ENCODE results near the gene ENDOV.

Gene ENDOV

DNA sequence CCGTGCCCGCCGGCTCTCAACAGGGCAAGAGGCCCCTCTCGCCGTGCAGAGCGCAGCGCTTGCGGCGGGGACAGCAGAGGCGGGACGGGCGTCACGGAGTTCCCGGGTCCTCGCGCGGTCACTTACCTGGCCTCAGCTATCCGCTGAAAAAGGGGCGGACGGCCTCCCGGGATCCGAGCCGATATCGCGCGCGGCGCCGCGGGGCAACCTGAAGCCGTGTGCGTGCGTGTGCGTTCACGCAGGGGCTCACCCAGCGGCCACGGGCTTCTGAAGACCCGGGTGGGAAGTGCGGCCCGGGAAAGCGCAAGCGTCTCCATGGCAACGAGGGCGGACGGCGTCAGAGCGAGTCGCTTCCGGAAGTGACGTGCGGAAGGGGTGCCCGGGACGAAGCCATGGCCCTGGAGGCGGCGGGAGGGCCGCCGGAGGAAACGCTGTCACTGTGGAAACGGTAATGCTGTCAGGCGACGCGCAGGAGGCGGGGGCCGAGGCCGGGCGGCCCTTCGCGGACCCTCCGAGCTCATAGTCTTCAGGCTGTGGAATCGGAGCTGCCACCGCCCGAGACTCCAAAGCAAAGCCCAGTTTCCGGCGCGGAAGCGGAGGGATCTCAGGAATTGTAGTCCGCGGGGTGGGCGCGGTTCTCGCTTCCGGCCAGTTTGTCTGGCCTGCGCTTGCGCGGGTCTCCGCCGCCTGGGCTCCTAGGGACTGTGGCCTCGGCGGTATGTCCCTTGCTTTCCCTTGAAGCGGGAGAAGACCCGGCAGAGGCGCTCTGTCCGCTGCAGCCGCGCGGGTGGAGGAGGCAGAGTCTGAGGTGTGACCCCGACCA is at the start of gene ENDOV:
Gene ENDOV, plus strand, starts transcription at position 365 of the 823 bp plus-strand sequence. Its CDS starts 28 bp downstream, at position 393.
- DNase-seq (peak; percentile 95), ATAC-seq (peak; percentile 94)

DNA sequence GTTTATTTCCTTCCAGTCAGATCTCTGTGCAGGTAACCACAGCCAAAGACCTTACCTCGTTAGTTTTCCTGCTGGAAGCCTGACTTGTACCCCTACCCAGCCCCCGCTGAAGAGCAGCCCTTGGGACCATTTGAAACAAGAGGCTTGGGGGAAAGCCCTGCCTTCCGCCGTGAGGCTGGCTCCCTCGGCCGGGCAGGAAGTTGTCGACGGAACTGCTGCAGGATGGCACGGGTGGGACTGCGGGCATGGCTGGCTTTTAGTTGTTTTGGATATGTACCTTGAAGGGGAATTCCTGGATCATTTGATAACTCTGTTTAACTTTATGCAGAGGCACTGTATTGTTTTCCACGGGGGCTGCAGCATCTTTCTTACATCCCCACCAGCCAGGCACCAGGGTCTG is 49.0 kb upstream of the ENDOV start:
- no peak for DNase-seq
- no peak for ATAC-seq

DNA sequence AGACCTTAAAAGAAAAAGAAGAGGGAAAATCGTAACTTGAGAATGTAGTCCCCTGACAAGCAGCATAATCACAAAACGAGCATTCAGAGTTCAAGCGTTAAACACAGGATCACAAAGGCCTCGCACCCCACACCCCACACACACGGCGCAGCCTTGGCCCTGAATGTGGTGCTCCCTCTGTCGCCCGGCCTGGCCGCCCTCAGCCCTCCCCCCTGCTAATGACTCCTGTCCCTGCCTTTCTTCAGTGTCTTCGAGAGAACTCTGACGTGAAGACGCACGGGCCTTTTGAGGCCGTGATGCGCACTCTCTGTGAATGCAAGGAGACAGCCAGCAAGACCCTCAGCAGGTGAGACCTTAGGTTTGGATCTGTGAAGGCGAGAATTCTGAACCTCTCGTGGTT is 47.5 kb upstream of the ENDOV start:
- no peak for DNase-seq
- ATAC-seq, result no peak

- no peak for ATAC-seq
- DNase-seq, result no peak
Measured at GRCh38 chr17:80371196-80371595, 43.8 kb upstream of the ENDOV start.

- no peak for DNase-seq
- ATAC-seq, result no peak
Measured at GRCh38 chr17:80372456-80372855, 42.5 kb upstream of the ENDOV start.

DNA sequence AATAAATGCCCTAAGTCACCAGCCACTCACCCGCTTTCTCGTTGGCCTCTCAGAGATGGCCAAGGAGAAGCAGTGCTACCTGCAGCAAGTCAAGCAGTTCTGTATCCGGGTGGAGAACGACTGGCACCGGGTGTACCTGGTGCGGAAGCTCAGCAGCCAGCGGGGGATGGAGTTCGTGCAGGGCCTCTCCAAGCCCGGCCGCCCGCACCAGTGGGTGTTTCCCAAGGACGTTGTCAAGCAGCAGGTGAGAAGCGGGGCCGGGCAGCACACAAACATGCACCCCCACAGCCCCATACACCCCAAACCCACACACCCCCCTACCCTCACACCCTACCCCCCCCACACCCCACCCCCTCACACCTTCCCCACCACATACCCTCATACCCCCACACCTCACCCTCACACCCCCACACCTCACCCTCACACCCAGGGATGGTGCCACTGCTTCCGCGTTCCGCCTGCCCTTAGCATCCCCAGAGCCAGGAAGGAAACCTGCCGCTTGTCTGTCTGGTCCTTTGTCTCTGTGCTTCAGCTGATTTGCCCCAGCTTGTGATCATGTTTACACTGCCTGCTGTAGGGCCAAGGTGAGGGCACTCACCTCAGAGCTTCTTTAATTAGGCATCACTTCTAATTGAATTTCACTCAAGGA is 41.9 kb upstream of the ENDOV start:
- ATAC-seq, result no peak
- no peak for DNase-seq

GRCh38 chr17:80374039-80374731 is 40.8 kb upstream of the ENDOV start:
- ATAC-seq, result no peak
- DNase-seq, result no peak

GRCh38 chr17:80374732-80375585 is 40.0 kb upstream of the ENDOV start:
- DNase-seq (no peak), ATAC-seq (no peak)

DNA sequence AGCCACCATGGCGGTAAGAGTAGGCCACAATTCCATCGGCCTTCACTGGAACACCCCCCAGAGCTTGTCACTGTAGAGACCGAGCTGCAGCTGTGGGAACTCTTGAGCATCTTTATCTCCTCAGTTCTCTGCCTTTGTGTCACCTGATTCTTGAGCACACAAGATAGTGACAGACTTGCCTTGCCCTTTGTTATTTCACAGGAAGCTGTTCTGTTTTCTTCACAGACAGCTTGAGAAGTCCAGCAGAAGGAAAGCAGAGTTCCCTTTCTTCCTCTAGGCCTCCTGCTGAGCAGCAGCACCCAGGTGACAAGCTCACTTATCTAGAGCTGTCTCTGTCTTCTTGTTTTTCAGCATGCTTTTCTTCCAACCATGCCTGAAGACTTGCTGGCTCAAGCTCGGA is 38.4 kb upstream of the ENDOV start:
- DNase-seq (no peak), ATAC-seq (no peak)

- ATAC-seq, result no peak
- DNase-seq, result no peak
Measured at GRCh38 chr17:80377798-80378197, 37.2 kb upstream of the ENDOV start.

DNA sequence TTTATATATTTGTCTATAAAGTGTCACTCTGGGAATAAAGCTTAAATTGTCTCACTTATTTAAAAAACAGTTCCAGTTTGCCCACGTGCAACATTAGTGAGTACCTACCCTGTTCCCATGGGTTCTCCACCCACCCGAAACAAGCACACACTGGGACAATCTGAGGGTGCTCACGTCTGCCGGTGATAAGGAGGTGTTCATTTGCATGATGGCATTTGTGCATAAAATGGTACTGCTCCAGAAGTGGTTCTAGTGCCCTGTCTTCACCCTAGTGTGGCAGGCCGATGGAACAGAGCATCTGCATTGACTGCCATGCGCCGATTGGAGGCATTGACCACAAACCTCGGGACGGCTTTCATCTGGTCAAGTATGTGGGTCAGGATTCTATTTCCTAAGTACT is 35.6 kb upstream of the ENDOV start:
- no peak for DNase-seq
- ATAC-seq, result no peak

- no peak for ATAC-seq
- DNase-seq, result no peak
Measured at GRCh38 chr17:80380068-80380467, 34.9 kb upstream of the ENDOV start.

GRCh38 chr17:80380555-80381002 is 34.4 kb upstream of the ENDOV start:
- no peak for DNase-seq
- ATAC-seq, result no peak

- DNase-seq (no peak), ATAC-seq (no peak)
Measured at GRCh38 chr17:80381416-80381923, 33.5 kb upstream of the ENDOV start.

GRCh38 chr17:80382446-80382845 is 32.5 kb upstream of the ENDOV start:
- no peak for ATAC-seq

DNA sequence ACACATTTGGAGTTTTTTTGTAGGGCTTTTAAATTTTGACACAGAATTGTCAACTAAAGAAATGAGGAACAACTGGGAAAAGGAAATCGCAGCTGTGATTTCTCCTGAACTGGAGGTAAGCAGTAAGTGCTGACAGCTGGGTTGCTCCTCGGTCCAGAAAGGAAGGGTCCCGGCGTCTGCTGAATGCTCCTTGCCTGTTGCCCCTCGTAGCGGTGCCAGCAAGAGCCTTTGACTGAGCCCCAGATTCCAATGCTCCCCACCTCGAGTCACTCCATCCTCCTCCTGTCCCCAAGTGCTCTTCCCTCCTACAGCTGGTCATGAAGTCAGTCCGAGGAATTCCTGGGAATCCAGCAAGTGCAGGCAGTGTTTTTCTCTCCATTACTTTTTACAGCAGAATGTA is 32.0 kb upstream of the ENDOV start:
- no peak for ATAC-seq
- DNase-seq, result no peak

More at GRCh38 chr17:80382446-80382845, 32.5 kb upstream of the ENDOV start:
- DNase-seq, result no peak

- DNase-seq (no peak), ATAC-seq (no peak)
Measured at GRCh38 chr17:80384078-80384960, 30.6 kb upstream of the ENDOV start.

GRCh38 chr17:80385046-80385445 is 29.9 kb upstream of the ENDOV start:
- ATAC-seq (no peak), DNase-seq (no peak)

GRCh38 chr17:80386341-80386740 is 28.6 kb upstream of the ENDOV start:
- no peak for ATAC-seq
- DNase-seq, result no peak

DNA sequence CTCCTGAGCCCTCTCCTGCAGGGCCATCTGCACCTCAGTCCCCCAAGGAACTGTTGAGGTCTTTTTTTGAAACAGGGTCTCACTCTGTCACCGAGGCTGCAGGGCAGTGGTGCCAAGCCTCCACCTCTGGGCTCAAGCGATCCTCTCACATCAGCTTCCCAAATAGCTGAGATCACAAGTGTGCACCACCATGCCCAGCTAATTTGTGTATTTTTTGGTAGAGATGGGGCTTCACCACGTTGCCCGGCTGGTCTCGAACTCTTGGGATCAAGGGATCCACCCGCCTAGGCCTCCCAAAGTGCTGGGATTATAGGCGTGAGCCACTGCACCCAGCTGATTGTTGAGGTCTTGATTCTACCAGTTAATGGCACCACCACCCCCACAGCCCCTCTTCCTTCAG is 27.9 kb upstream of the ENDOV start:
- no peak for ATAC-seq
- no peak for DNase-seq

- ATAC-seq, result no peak
- no peak for DNase-seq
Measured at GRCh38 chr17:80388175-80388574, 26.8 kb upstream of the ENDOV start.
